HepG2 (cell line): ENCODE measurements around the gene PRUNE1. TPM values are rescaled to one million over a fixed set of nuclear protein-coding genes. Genes with fewer than 3 reads are reported as not detected.

ENCODE experiments used
- AHR ChIP-seq: IDR thresholded peaks from 2 replicates; pipeline ENCODE4 v1.6.1; 2018; ENCODE audit warnings: missing genetic modification reagents, missing compliant biosample characterization
- ARID2 ChIP-seq: sonication (generic); formaldehyde crosslinking; IDR thresholded peaks from 2 replicates; pipeline ENCODE4 v1.8.1; 2022; ENCODE audit warnings: mild to moderate bottlenecking, missing genetic modification reagents, borderline replicate concordance
- ARNTL ChIP-seq: sonication (generic); formaldehyde crosslinking; IDR thresholded peaks from 2 replicates; pipeline ENCODE4 v1.4.0; 2020; ENCODE audit warnings: mild to moderate bottlenecking, missing genetic modification reagents
- KLF6 ChIP-seq: IDR thresholded peaks from 2 replicates; pipeline ENCODE4 v1.8.0; 2016; ENCODE audit warnings: missing biosample characterization, missing genetic modification reagents
- KMT2A ChIP-seq: sonication (generic); formaldehyde crosslinking; IDR thresholded peaks from 2 replicates; pipeline ENCODE4 v1.4.0; 2020; ENCODE audit warnings: missing genetic modification reagents
- MXD3 ChIP-seq: IDR thresholded peaks from 2 replicates; pipeline ENCODE4 v1.6.1; 2016; ENCODE audit warnings: mild to moderate bottlenecking, missing biosample characterization, missing genetic modification reagents
- MXI1 ChIP-seq: IDR thresholded peaks from 3 replicates; pipeline ENCODE4 v1.6.1; 2012; ENCODE audit warnings: low read depth, low read length, inconsistent platforms, borderline replicate concordance
- PHF8 ChIP-seq: sonication (generic); formaldehyde crosslinking; IDR thresholded peaks from 2 replicates; pipeline ENCODE4 v1.5.0; 2020; ENCODE audit warnings: missing genetic modification reagents
- SRSF9 ChIP-seq: fragments of 200-400 bp; formaldehyde crosslinking; IDR thresholded peaks from 2 replicates; pipeline ENCODE4 v1.6.1; 2018; ENCODE audit warnings: borderline replicate concordance, mild to moderate bottlenecking, low read depth, low read length; ENCODE audit not compliant: insufficient read depth, poor library complexity, severe bottlenecking
- STAT5B ChIP-seq: sonication (generic); formaldehyde crosslinking; IDR thresholded peaks from 2 replicates; pipeline ENCODE4 v1.4.0; 2020; ENCODE audit warnings: missing genetic modification reagents
- ZBTB40 ChIP-seq, 2 experiments: fragments of 450-650 bp in 1 of 2; sonication (generic) in 1 of 2; formaldehyde crosslinking in 1 of 2; IDR thresholded peaks; 2 replicates each; pipeline versions ENCODE4 v1.6.1 to v1.8.0; 2016 to 2022; ENCODE audit warnings: antibody characterized with exemption in 1 of 2, mild to moderate bottlenecking in 1 of 2, missing genetic modification reagents in 1 of 2
- ZFX ChIP-seq: sonication (generic); formaldehyde crosslinking; IDR thresholded peaks from 2 replicates; pipeline ENCODE4 v1.4.0; 2020; ENCODE audit warnings: mild to moderate bottlenecking, low read depth, missing genetic modification reagents, moderate library complexity
- ZNF235 ChIP-seq: sonication (generic); formaldehyde crosslinking; IDR thresholded peaks from 2 replicates; pipeline ENCODE4 v1.8.1; 2023; ENCODE audit warnings: mild to moderate bottlenecking, missing genetic modification reagents, borderline replicate concordance
- ZNF24 ChIP-seq: fragments of 450-650 bp; IDR thresholded peaks from 2 replicates; pipeline ENCODE4 v1.6.1; 2017; ENCODE audit warnings: antibody characterized with exemption, mild to moderate bottlenecking
- ZNF333 ChIP-seq: sonication (generic); formaldehyde crosslinking; IDR thresholded peaks from 2 replicates; pipeline ENCODE4 v1.4.0; 2020; ENCODE audit warnings: mild to moderate bottlenecking, missing genetic modification reagents, borderline replicate concordance
- ZNF562 ChIP-seq: sonication (generic); formaldehyde crosslinking; IDR thresholded peaks from 2 replicates; pipeline ENCODE4 v1.8.0; 2022; ENCODE audit warnings: missing genetic modification reagents, borderline replicate concordance
- ZNF563 ChIP-seq: sonication (generic); formaldehyde crosslinking; IDR thresholded peaks from 2 replicates; pipeline ENCODE4 v1.8.0; 2022; ENCODE audit warnings: mild to moderate bottlenecking, moderate library complexity, missing genetic modification reagents
- ZNF776 ChIP-seq: sonication (generic); formaldehyde crosslinking; IDR thresholded peaks from 2 replicates; pipeline ENCODE4 v1.4.0; 2020; ENCODE audit warnings: mild to moderate bottlenecking, missing genetic modification reagents
- ZSCAN29 ChIP-seq: sonication (generic); formaldehyde crosslinking; conservative IDR thresholded peaks from 2 replicates; pipeline ENCODE4 v1.4.0; 2020; ENCODE audit warnings: mild to moderate bottlenecking, missing genetic modification reagents
- ZSCAN9 ChIP-seq: IDR thresholded peaks from 2 replicates; pipeline ENCODE4 v1.6.1; 2016; ENCODE audit warnings: borderline replicate concordance
- polyA plus RNA-seq, 8 experiments: library from polyadenylated mRNA; depleted of rRNA in 3 of 8; stranded (reverse) in 7 of 8; unstranded in 1 of 8; fragments of >200 nt; fragmentation: Illumina TruSeq in 4 of 8; extraction: Trizol in 4 of 8; gene quantifications; 2 replicates each; pipeline versions ENCODE4 v1.2.1 to v1.2.3, GENCODE V29; 2011 to 2016; ENCODE audit warnings: low read depth in 4 of 8, missing spikeins in 1 of 8, mixed read lengths in 1 of 8; ENCODE audit not compliant: insufficient read depth in 1 of 8
- total RNA-seq, 5 experiments: library from RNA; depleted of rRNA; stranded (reverse); fragments of >200 nt; fragmentation: Illumina TruSeq; extraction: Trizol; gene quantifications; 2 replicates each; pipeline ENCODE4 v1.2.3, GENCODE V29; 2016; ENCODE audit warnings: low read depth in 1 of 5

Gene PRUNE1
- total and polyA plus RNA-seq, 2 of the 13 experiments (the other 11 are each of a cell fraction or from before 2014, with no cell fraction given): 19.0 to 31.9 TPM

GRCh38 chr1:150971583-150972416, 36.4 kb upstream of the PRUNE1 start (continued):
- no peak for TF ChIP-seq ZBTB40 (IDR thresholded peaks at IDR 0.05)
- no peak for TF ChIP-seq ZBTB40 (CRISPR knock-in tag; IDR thresholded peaks at IDR 0.05)
- no peak for TF ChIP-seq AHR (CRISPR knock-in tag)
- peak; percentile 64 for TF ChIP-seq ZFX
- TF ChIP-seq ZNF776: no peak
- TF ChIP-seq MXI1: no peak; the same call in 2 of the 3 replicates
- no peak for TF ChIP-seq ZSCAN9 (CRISPR knock-in tag)
- TF ChIP-seq ZNF24: no peak
- TF ChIP-seq ZNF562 (CRISPR knock-in tag): no peak
- TF ChIP-seq PHF8: peak; percentile 39; the same call in 1 of the 2 replicates
- peak; percentile 54; the same call in 1 of the 2 replicates for TF ChIP-seq ZNF563 (CRISPR knock-in tag)
- no peak for TF ChIP-seq ARID2 (CRISPR knock-in tag)
- peak; percentile 36; the same call in 1 of the 2 replicates for TF ChIP-seq MXD3 (CRISPR knock-in tag)
- no peak for TF ChIP-seq SRSF9
- peak; percentile 14; the same call in 1 of the 2 replicates for TF ChIP-seq KLF6
- no peak; the same call in 1 of the 2 replicates for TF ChIP-seq ARNTL
- TF ChIP-seq ZNF235 (CRISPR knock-in tag): no peak
- TF ChIP-seq ZNF333 (CRISPR knock-in tag): no peak
- no peak for TF ChIP-seq KMT2A (CRISPR knock-in tag)
- TF ChIP-seq STAT5B (CRISPR knock-in tag): no peak
- TF ChIP-seq ZSCAN29: no peak
